Measurements from ENCODE around the gene DOK6.

DNA sequence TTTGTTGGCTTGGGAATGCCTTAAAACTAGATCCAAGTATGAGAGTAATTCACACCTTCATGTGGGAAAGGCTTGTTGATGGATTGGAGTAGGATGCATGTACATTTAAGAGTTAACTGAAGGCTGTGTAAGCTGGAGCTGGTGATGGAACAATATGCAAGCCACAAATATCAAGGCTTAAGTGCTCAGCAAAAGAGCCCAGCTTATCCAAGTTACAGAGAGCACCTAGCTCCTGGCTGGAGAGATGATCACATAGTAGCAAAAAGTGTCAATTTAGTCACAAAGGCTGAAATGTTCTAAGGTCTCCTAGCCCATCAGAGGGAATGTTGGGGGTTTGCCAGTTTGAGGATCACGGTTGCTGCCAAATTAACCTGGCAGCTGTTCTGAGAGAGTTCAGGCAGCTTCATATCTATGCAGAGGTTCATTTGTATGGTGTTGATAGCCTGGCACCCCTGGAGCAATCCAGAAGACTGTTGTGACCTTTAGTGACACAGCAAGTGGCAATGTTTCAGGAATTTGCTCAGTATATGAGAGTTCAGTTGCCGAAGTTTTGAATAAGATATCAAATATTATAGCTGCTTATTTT, 228.2 kb downstream of the DOK6 start:
- TF ChIP-seq, protein P1, sequence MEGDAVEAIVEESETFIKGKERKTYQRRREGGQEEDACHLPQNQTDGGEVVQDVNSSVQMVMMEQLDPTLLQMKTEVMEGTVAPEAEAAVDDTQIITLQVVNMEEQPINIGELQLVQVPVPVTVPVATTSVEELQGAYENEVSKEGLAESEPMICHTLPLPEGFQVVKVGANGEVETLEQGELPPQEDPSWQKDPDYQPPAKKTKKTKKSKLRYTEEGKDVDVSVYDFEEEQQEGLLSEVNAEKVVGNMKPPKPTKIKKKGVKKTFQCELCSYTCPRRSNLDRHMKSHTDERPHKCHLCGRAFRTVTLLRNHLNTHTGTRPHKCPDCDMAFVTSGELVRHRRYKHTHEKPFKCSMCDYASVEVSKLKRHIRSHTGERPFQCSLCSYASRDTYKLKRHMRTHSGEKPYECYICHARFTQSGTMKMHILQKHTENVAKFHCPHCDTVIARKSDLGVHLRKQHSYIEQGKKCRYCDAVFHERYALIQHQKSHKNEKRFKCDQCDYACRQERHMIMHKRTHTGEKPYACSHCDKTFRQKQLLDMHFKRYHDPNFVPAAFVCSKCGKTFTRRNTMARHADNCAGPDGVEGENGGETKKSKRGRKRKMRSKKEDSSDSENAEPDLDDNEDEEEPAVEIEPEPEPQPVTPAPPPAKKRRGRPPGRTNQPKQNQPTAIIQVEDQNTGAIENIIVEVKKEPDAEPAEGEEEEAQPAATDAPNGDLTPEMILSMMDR (IDR thresholded peaks at IDR 0.05) = no peak
- TF ChIP-seq EZH2 (IDR thresholded peaks at IDR 0.05; ENCODE audit: borderline replicate concordance, insufficient read depth, low read depth, low read length, poor library complexity, severe bottlenecking) = no peak

All from B cell (primary cell).